DND-41 (cell line): Measurements from ENCODE around the gene SPSB4.

Experiments
- EZH2 ChIP-seq: IDR thresholded peaks from 3 replicates; pipeline ENCODE4 v1.6.1; 2012; ENCODE audit warnings: borderline replicate concordance, low read depth, mild to moderate bottlenecking, moderate library complexity, low read length, inconsistent platforms; ENCODE audit not compliant: severe bottlenecking
- TF ChIP-seq, protein P1 (sequence below): IDR thresholded peaks from 2 replicates; pipeline ENCODE4 v1.5.1; 2012; ENCODE audit warnings: borderline replicate concordance, low read length, moderate library complexity, mild to moderate bottlenecking; ENCODE audit not compliant: poor library complexity, severe bottlenecking; ENCODE audit errors: extremely low read depth

DNA sequence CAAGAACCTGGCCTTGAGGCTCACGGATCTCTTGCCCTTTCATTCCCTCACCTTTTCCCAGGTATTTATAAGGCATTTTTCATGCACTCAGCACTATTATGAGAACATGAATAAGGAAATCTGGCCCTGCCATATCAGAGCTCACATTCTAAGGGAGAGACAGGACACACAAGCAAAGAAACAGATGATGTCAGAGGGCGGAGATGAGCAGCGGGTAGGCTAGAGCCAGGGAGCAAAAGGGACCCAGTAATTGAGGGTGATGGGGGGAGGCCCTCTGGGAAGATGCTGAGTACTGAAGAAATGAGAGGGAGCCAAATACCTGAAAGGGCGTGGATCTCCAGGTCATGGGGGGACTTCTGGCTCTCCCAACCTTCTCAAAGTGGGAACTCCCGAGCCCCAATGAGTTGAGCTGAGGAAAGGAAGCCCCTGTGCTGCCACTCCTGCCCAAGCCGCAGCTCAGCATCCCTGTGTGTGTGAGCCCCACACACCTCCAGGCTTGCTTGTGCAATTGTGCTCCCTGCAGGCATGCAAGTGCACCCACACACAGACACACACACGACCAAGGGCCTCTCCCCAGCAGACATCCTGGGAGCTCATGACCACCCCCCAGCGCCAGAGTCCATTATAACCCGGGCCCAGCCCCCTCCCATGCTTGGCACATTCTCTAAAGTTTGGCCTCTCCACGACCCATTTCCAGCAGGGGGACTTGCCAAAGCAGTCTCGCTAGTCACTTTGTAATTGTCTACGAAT is 99.1 kb downstream of the SPSB4 start:
- TF ChIP-seq, protein P1, sequence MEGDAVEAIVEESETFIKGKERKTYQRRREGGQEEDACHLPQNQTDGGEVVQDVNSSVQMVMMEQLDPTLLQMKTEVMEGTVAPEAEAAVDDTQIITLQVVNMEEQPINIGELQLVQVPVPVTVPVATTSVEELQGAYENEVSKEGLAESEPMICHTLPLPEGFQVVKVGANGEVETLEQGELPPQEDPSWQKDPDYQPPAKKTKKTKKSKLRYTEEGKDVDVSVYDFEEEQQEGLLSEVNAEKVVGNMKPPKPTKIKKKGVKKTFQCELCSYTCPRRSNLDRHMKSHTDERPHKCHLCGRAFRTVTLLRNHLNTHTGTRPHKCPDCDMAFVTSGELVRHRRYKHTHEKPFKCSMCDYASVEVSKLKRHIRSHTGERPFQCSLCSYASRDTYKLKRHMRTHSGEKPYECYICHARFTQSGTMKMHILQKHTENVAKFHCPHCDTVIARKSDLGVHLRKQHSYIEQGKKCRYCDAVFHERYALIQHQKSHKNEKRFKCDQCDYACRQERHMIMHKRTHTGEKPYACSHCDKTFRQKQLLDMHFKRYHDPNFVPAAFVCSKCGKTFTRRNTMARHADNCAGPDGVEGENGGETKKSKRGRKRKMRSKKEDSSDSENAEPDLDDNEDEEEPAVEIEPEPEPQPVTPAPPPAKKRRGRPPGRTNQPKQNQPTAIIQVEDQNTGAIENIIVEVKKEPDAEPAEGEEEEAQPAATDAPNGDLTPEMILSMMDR = peak; percentile 23
- TF ChIP-seq EZH2 = no peak
